ENCODE data around the gene RFX8. TPM values are rescaled to one million over a fixed set of nuclear protein-coding genes. Genes with fewer than 3 reads are reported as not detected.

RFX8 gene
- total RNA-seq, 4 donors from 2014 or later = not detected

DNA sequence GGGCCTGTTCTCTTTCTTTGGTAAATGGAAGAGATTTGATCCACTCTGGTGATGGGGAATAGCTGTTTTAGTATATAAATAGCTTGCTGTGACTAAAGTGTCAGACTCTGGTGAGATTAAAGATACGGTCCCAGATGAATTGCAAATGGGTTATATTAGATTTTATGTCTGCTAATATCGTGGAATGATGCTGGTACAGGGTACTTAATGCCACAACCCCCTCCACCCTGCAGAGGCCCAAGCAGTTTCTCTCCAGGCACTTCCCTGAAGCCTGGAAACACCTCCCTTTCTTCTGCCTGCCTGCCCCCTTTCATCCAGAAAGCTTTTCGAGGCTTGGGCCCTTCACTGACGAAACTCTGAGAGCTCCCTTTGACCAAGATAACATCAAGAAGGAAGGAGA lies 21.4 kb upstream of the RFX8 start:
- Histone ChIP-seq H3K4me1 (peaks cover 0 to 5% (median 0%) of the 10 kb centered on the region in 4 donors), H3K27ac (no peak overlapping the region), H3K36me3 (no peaks in the 10 kb centered on the region), H3K9me3 (no peaks in the 10 kb centered on the region), H3K4me3 (no peak overlapping the region), H3K27me3 (no peaks in the 10 kb centered on the region)
- WGBS, 2 donors (ENCODE audit: low coverage in 1 of 2) = 89 to 94% methylated on average over 4 of the region's 4 CpGs
- intact Hi-C loops (cut with DNase I; ENCODE audit: low total_unique reads) = no loop called here
- in situ Hi-C loops (cut with MboI; ENCODE audit: low pct_ligation_motif_present in 1 of 4, low pct_unique_long_range_greater_than_20kb in 1 of 4, low sequenced_read_pairs in 3 of 4) = no loop called here
- TF ChIP-seq POLR2AphosphoS5 (IDR thresholded peaks at IDR 0.05) (no peak), POLR2A (IDR thresholded peaks at IDR 0.05) (no peak), EP300 (IDR thresholded peaks at IDR 0.05; ENCODE audit: low read depth) (no peak)
- TF ChIP-seq, protein P1, sequence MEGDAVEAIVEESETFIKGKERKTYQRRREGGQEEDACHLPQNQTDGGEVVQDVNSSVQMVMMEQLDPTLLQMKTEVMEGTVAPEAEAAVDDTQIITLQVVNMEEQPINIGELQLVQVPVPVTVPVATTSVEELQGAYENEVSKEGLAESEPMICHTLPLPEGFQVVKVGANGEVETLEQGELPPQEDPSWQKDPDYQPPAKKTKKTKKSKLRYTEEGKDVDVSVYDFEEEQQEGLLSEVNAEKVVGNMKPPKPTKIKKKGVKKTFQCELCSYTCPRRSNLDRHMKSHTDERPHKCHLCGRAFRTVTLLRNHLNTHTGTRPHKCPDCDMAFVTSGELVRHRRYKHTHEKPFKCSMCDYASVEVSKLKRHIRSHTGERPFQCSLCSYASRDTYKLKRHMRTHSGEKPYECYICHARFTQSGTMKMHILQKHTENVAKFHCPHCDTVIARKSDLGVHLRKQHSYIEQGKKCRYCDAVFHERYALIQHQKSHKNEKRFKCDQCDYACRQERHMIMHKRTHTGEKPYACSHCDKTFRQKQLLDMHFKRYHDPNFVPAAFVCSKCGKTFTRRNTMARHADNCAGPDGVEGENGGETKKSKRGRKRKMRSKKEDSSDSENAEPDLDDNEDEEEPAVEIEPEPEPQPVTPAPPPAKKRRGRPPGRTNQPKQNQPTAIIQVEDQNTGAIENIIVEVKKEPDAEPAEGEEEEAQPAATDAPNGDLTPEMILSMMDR (IDR thresholded peaks at IDR 0.05) = no peak
- DNase-seq = no peak

DNA sequence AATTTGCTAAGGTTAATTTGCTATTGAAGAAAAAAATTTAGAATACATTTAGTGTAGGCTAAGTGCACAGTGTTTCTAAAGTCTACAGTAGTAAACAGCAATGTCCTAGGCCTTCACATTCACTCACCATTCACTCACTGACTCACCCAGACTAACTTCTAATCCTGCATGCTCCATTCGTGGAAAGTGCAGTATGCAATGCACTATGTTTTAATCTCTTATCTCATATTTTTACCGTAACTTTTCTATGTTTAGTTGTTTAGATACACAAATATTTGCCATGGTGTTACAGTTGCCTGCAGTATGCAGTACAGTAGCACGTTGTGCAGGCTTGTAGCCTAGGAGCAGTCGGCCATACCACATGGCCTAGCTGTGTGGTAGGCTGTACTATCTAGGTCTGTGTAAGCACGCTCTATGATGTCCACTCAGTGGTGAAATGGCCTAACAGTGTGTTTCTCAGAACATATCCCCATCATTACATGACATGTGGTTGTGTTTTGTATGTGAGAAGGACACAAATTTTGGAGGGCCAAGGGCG lies 18.1 kb upstream of the RFX8 start:
- TF ChIP-seq, protein P1 (IDR thresholded peaks at IDR 0.05) = no peak
- TF ChIP-seq POLR2A (IDR thresholded peaks at IDR 0.05) (no peak), EP300 (IDR thresholded peaks at IDR 0.05; ENCODE audit: low read depth) (no peak), POLR2AphosphoS5 (IDR thresholded peaks at IDR 0.05) (no peak)
- Histone ChIP-seq H3K27ac (no peak overlapping the region), H3K9me3 (no peaks in the 10 kb centered on the region), H3K27me3 (no peaks in the 10 kb centered on the region), H3K4me1 (no peaks in the 10 kb centered on the region), H3K4me3 (no peak overlapping the region), H3K36me3 (no peaks in the 10 kb centered on the region)
- intact Hi-C loops (cut with DNase I; ENCODE audit: low total_unique reads) = no loop called here
- no peak for DNase-seq
- 82 to 91% methylated on average over 5 to 6 of the region's 6 CpGs for WGBS, 2 donors (ENCODE audit: low coverage in 1 of 2)
- in situ Hi-C loops (cut with MboI; ENCODE audit: low pct_ligation_motif_present in 1 of 4, low pct_unique_long_range_greater_than_20kb in 1 of 4, low sequenced_read_pairs in 3 of 4) = no loop called here

DNA sequence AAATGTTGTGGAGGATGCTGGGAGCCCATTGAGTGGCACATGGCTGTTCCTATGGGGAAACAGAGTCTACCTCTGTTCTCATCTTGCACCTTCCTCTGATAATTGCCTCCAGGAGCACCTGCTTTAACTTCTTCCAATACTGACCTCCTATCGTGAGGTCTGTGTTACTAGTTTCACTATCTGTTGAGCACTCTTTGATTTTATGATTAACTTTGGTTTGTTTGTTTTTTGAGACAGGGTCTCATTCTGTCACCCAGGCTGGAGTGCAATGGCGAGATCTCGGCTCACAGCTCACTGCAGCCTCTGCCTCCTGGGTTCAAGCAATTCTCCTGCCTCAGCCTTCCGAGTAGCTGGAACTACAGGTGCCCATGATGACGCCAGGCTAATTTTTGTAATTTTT lies 12.1 kb upstream of the RFX8 start:
- TF ChIP-seq, protein P1 (IDR thresholded peaks at IDR 0.05) = no peak
- TF ChIP-seq EP300 (IDR thresholded peaks at IDR 0.05; ENCODE audit: low read depth) (no peak), POLR2AphosphoS5 (IDR thresholded peaks at IDR 0.05) (no peak), POLR2A (IDR thresholded peaks at IDR 0.05) (no peak)
- 70 to 87% methylated on average over 3 to 5 of the region's 5 CpGs for WGBS, 2 donors (ENCODE audit: low coverage in 1 of 2)
- Histone ChIP-seq H3K27ac (no peak overlapping the region), H3K36me3 (no peaks in the 10 kb centered on the region), H3K4me3 (no peak overlapping the region), H3K4me1 (no peaks in the 10 kb centered on the region), H3K27me3 (no peaks in the 10 kb centered on the region), H3K9me3 (no peaks in the 10 kb centered on the region)
- intact Hi-C loops (cut with DNase I; ENCODE audit: low total_unique reads) (no loop called here), in situ Hi-C loops (cut with MboI; ENCODE audit: low pct_ligation_motif_present in 1 of 4, low pct_unique_long_range_greater_than_20kb in 1 of 4, low sequenced_read_pairs in 3 of 4) (no loop called here)
- DNase-seq = no peak

DNA sequence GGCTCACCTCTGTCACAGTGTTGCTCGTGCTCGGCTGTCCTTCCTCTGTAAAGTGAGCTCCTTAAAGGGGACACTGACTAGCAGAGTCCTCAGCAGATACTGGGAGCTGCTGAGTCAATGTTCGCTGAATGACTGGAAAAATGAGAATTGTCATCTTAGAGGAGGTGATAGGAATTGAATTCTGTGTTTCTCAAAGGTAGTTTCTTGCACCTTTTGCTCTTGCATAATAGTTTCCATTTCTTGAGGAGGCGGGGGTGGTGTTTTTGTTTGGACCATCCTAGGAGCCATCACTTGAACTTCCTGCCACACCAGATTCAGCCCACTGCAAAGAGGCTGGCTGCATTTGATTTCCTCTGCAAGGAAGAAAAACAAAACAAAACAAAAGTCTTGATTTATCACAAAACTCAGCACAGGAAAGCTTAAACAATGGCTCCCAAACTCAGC lies 11.4 kb upstream of the RFX8 start:
- no peaks in the 10 kb centered on the region for H3K27me3 ChIP-seq
- intact Hi-C loops (cut with DNase I; ENCODE audit: low total_unique reads) (no loop called here), in situ Hi-C loops (cut with MboI; ENCODE audit: low pct_ligation_motif_present in 1 of 4, low pct_unique_long_range_greater_than_20kb in 1 of 4, low sequenced_read_pairs in 3 of 4) (no loop called here)
- no peak overlapping the region for H3K27ac ChIP-seq
- H3K9me3 ChIP-seq = no peaks in the 10 kb centered on the region
- no peaks in the 10 kb centered on the region for H3K4me1 ChIP-seq
- H3K4me3 ChIP-seq = no peak overlapping the region
- no peak for TF ChIP-seq EP300 (IDR thresholded peaks at IDR 0.05; ENCODE audit: low read depth)
- TF ChIP-seq POLR2AphosphoS5 (IDR thresholded peaks at IDR 0.05) = no peak
- no peak for TF ChIP-seq POLR2A (IDR thresholded peaks at IDR 0.05)
- TF ChIP-seq, protein P1 (IDR thresholded peaks at IDR 0.05) = no peak
- H3K36me3 ChIP-seq = no peaks in the 10 kb centered on the region
- DNase-seq = no peak
- 72 to 86% methylated on average over 2 to 4 of the region's 4 CpGs for WGBS, 2 donors (ENCODE audit: low coverage in 1 of 2)

Measured in transverse colon (tissue), 4 donors.